HUDEP-2 (cell line): Measurements from ENCODE around the gene LPCAT1.
"Not testable (repeated sequence)": the region's sequence is repeated elsewhere in the genome, so short reads cannot be mapped to it uniquely, and the experiment has no call there.

ENCODE experiments used
- DNase-seq, 76 experiments: peaks; one replicate each; lab custom pipeline; 2025; ENCODE audit not compliant: unreplicated experiment in 76 of 76; lab: John Stamatoyannopoulos, UW

LPCAT1 gene

DNA sequence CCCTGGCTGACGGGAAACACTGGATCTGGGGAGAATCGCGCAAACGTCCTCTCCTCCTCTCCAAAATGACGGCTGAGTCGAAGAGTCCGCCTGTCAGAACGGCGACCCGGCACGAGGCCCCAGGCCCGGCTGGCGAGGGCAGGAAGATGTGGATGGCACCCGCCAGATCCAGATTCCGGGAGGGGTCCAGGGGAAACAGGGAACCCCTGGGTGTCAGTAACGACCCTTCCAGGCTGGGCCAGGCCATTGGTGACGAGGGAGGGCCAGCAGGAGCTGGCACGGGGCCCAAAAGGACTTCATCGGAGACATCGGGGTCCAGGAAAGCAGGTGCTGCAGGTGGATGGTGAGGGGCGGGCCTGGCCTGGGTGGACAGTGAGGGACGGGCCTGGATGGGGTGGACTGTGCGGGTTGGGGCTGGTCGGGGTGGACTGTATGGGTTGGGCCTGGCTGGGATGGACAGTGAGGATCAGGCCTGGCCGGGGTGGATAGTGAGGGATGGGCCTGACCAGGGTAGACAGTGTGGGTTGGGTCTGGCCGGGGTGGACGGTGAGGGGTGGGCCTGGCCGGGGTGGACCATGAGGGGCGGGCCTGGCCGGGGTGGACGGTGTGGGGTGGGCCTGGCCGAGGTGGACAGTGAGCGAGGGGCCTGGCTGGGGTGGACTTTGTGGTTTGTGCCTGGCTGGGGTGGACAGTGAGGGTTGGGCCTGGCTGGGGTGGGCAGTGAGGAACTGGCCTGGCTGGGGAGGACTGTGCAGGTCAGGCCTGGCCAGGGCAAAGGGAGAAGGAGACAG lies 92.5 kb downstream of the LPCAT1 start:
- DNase-seq, result no peak

GRCh38 chr5:1430121-1430795 lies 93.5 kb downstream of the LPCAT1 start:
- DNase-seq, result no peak

GRCh38 chr5:1429496-1429895 lies 94.3 kb downstream of the LPCAT1 start:
- DNase-seq, result peak in 1 of 76 experiments; percentile 3

GRCh38 chr5:1429066-1429465 lies 94.7 kb downstream of the LPCAT1 start:
- DNase-seq, result no peak

DNA sequence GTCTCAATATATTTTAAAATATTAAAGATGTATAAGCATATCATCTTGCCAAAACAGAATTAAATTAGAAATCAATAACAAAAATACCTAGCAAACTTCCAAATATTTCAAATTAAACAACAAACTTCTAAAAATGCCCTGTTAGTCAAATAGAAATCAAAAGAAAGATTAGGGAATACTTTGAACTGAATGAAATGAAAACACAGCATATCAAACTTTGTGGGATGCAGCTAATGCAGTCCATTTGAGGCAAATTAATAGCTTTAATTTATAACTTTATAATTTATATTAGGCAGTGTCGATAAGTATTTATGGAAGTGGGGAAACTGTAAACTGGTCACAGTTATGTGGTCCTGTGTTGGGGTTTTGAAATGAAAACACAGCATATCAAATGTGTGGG lies 95.7 kb downstream of the LPCAT1 start:
- no peak for DNase-seq

- DNase-seq, result no peak
These were observed 99.0 kb downstream of the LPCAT1 start for GRCh38 chr5:1424716-1425115.

GRCh38 chr5:1423901-1424603 lies 99.7 kb downstream of the LPCAT1 start:
- no peak for DNase-seq

- DNase-seq, result not testable (repeated sequence)
These were observed 101.2 kb downstream of the LPCAT1 start for GRCh38 chr5:1422522-1422921.

DNA sequence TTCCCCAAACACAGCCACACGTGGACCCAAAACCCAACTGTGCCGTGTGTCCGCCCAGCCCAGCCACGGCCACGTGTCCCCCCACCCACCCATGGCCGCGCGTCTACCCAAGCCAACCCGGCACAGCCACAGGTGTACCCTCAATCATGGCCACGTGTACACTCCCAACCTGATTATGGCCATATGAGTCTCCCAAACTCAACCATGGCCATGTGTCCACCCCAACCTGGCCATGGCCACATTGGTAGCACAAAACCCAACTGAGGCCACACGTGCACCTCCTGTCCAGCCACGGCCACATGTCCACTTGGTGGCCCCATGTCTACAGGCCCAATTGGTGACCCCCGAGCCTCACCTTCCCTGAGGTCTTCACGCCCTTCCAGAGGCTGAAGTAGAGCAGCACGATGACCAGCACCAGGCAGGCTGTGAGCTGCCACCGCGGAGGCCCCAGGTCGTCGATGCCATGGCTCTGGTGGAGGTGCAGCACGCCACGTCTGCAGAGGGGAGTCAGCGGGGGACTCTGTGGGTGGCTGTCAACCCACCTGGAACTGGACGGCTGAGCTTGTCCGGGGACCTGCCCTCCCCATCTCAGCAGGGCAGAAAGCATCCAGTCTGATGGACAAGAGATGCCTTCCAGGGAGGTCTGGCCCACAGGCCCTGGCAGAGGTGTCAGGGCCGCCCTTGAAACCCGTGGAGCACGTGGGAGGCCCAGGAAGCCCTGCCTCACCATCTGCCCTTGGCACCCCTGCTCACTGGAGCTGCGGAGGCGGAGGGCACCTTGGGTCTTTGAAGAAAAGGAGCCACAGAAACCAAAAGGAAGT lies 102.0 kb downstream of the LPCAT1 start:
- no peak for DNase-seq

DNA sequence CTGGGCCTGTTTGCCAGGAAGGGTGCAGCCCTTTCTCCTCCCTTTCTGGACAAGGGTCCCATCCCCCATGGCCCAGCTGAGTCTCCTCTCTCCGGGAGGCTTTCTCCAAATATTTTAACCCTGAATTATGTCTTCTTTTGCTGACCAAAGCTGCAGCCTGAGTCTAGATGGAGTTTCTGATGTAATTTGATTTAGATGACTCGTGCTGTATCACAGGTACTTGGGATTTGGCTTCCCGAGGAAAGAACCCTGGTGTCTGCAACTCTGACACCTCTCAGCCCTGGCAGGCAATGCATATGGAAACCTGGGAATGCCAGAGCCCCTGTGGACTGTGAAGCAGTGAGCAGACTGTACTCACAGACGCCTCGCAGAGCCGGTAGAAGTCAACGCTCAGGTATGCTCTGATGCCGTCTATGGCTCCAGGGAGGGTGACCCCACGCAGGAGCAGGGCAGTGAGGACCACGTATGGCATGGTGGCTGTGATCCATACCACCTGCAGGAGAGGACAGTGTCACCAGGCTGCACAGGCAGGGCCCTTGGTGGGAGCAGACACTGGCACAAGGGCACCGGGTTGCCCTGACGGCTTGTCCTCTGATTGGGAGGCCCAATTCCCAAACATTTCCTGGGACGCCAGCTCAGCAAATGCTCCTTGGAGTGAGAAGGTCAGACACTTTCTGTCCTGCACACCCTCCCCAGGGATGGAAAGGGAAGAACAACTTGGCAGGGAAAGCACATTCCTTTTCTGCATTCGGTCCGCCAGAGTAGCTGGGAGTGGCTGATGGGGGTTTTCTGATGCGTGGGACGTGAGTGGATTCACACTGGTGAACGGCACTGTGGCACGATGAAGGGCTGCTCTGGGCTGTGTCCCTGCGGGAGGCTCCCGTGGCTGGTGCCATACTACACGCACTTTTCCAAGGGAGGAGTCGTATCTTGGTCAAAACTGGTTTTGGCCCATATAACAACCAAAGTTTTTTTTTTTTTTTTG lies 103.3 kb downstream of the LPCAT1 start:
- no peak for DNase-seq

- DNase-seq, result no peak
These were observed 104.1 kb downstream of the LPCAT1 start for GRCh38 chr5:1419476-1420210.

- no peak for DNase-seq
These were observed 104.9 kb downstream of the LPCAT1 start for GRCh38 chr5:1418921-1419280.

DNA sequence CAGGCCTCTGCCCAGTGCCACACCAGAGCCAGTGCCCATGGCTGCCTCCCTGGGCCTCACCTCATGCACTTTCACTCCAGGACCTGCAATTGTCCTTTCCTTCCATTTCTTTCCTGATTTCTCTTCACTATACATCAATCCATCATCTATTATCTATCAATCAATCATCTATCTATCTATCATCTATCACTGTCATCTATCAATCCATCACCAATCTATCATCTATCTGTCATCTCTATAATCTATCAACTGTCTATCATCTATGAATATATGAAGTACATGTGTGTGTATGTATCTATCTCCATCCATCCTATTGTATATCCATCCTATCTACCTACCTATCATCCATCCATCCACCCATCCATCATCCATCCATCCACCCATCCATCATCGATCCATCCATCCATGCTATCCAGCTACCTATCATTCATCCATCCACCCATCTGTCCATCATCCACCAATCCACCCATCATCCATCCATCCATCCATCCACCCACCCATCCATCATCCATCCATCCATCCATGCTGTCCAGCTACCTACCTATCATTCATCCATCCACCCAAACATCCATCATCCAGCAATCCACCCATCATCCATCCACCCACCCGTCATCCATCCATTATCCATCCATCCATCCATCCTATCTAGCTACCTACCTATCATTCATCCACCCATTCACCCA lies 105.4 kb downstream of the LPCAT1 start:
- no peak for DNase-seq

DNA sequence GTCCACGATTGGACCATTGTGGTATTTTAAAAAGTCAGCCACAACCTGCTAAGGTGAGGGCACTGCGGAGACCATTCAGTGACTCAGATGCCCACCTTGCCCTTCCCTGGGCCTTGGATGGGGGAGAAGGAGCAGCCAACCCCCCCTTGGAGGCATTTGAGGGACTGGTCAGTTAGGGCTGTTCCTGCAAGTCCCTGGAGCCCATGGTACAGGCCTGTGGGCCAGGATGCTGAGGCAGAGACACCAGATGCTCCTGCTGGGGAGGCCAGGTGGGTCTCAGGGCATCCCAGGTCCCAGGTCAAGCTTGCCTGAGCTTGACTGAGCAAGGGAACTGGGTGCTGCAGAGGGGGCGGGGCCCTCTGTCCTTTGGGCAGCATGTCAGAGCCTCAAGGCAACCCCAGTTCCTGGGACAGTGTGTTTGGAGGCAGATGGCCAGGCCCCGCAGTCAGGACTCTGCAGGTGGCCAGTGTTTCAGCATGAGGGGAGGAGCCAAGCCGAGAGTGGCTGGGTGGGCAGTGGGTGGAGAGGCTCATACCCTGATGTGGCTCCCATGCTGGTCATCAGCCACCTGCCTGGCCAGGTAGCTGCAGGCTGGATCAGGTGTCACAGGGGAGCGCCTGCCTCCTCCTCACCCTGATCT lies 106.1 kb downstream of the LPCAT1 start:
- no peak for DNase-seq

- DNase-seq, result no peak
These were observed 106.8 kb downstream of the LPCAT1 start for GRCh38 chr5:1416856-1417469.

DNA sequence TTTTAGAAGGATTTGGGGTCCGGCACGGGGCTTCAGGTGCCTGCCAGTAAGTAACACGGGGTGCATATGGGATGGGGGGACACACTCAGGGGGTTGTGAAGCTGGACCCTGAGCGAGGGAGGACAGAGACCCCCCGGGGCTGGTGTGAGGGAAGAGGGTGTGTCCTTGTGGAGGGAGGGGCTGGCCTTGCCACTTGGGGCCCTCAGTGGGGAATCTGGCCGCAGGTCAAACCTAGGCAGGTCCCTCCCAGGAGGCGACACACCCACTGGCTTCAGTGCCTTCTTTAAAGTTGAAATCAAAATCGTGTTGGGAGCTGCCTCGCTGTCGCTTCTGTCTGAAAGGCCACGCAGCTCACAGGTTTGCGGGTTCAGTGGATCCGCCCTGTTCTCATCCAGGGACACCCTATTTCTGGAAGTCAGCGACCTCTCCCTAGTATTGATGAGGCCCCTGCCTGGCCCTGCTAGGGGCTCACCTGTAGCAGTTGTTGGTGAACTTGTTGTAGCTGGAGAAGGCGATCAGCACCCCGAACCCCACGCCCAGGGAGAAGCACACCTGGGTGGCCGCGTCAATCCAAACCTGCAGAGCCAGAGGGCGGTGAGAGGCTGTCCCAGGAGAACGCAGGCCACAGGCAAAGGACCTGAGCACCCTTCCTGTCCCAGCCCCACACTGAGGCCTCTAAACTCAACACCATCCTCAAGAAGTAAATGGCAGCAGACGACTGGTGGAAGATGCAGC lies 108.0 kb downstream of the LPCAT1 start:
- no peak for DNase-seq

GRCh38 chr5:1415059-1415425 lies 108.7 kb downstream of the LPCAT1 start:
- no peak for DNase-seq
